Measurements from ENCODE around the gene GPR65.
A peak's percentile ranks its signal among the peaks of the same experiment; 100 is the strongest.
"Not testable (repeated sequence)": the region's sequence is repeated elsewhere in the genome, so short reads cannot be mapped to it uniquely, and the experiment has no call there.

Gene GPR65

GRCh38 chr14:88004506-88005036 is 364 bp upstream of the GPR65 start:
- DNase-seq: no peak

GRCh38 chr14:88005978-88006851 is 1.3 kb downstream of the GPR65 start:
- DNase-seq: peak; percentile 42

DNA sequence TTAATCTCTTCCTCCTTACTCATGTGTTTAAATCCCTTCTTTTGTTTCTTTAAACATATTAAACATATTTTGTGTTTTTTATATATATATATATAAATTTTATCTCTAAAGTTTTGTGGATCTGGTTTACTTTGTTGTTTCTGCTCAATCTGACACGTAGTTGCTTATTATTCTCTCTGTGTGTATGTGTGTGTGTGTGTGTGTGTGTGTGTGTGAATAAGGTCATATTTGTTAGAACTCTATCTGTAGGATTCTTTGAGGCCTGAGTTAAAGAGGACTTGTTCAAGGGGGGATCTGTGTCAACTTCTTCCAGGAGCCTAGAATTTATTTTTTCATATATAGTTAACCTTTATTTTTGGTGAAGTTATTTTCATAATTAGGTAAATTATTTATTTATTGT is 2.7 kb downstream of the GPR65 start:
- DNase-seq: no peak

GRCh38 chr14:88008039-88008742 is 3.3 kb downstream of the GPR65 start:
- no peak for DNase-seq

DNA sequence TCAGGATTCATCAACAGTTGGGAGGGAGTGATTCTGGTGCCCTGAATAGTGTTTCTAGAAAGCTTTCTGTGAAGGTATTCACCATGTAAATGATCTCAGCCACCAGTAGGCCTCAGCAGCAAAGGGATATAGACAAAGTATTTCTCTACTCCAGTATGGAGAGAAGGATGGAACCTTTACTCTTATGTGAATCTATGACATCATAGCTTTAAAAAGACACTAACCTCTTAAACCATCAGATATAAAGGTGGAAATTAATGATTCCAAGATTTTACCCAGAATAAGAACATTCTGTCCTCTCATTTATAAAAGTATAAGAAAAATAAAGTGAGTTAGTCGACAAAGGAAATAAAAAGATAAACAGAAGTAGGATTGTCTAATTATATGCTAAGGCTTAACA is 4.6 kb downstream of the GPR65 start:
- DNase-seq: no peak

DNA sequence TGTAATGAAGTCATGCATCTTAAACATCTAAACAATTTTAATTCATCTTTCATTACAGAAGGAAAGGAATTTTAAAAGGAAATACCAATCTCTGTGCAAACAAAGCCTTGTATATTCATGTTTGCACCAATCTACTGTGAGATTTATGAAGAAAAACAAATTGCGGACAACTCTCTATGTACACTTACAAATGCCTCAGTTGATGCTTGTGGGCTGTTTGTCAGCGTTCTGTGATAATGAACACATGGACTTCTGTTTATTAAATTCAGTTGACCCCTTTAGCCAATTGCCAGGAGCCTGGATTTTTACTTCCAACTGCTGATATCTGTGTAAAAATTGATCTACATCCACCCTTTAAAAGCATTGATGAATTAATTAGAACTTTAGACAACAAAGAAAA is 5.4 kb downstream of the GPR65 start:
- no peak for DNase-seq

DNA sequence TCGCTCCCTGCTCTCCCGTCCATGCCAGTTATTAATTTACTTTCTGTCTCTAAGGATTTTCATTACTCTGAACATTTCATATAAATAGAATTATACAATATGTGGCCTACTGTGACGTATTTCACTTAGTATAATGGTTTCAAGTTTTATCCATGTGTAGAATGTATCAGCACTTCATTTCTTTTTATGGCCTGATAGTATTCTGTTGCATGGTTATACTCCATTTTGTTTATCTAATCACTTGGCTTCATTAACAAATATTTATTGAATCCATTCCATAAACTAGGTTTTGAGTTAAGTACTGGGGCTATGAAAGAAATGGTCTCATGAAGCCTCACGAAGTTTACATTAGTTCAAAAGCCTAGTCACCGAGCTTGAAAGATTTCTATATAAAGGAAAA is 7.6 kb downstream of the GPR65 start:
- no peak for DNase-seq

- no peak for DNase-seq
These were observed 8.9 kb downstream of the GPR65 start for GRCh38 chr14:88013750-88014349.

- DNase-seq: no peak
These were observed 11.8 kb downstream of the GPR65 start for GRCh38 chr14:88016768-88017167.

GRCh38 chr14:88017535-88017934 is 12.6 kb downstream of the GPR65 start:
- DNase-seq: no peak

DNA sequence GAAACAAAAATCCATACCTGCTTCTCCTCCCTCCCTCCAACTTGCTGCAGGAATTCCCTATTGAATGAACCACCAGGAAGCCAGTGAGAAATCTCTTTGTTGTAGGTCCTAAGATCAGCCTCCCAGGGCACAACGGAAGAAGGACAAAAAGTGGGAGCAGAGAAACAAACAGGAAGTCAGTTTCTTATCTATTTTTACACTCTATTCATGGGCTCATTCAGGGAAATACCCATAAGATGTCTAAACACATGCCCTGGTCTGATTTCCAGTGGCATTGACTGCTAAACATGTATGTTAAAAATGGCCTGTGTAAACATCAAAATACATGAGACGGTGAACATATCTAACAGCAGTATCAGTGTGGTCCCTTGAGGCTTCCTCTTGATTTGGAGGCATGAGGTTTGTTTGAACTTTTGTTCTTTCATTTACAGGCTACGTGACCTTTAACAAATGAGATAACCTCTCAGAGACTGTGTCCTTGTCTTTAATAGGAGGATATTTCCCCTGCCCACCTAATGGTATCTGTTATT is 18.8 kb downstream of the GPR65 start:
- DNase-seq: no peak

DNA sequence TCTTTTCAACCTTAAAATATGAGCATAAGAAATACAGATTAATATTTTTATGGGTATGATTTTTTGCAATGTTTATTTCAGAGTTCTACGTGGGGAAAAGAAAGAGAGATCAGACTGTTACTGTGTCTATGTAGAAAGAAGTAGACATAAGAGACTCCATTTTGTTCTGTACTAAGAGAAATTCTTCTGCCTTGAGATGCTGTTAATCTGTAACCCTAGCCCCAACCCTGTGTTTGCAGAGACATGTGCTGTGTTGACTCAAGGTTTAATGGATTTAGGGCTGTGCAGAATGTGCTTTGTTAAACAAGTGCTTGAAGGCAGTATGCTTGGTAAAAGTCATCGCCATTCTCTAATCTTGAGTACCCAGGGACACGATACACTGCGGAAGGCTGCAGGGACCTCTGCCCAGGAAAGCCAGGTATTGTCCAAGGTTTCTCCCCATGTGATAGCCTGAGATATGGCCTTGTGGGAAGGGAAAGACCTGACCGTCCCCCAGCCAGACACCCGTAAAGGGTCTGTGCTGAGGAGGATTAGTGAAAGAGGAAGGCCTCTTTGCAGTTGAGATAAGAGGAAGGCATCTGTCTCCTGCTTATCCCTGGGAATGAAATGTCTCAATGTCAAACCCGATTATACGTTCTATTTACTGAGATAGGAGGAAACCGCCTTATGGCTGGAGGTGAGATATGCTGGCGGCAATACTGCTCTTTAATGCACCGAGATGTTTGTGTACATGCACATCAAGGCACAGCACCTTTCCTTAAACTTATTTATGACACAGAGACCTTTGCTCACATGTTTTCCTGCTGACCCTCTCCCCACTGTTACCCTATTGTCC is 19.5 kb downstream of the GPR65 start:
- not testable (repeated sequence) for DNase-seq

- DNase-seq: no peak
These were observed 20.4 kb downstream of the GPR65 start for GRCh38 chr14:88025313-88025712.

GRCh38 chr14:88026890-88027289 is 22.0 kb downstream of the GPR65 start:
- no peak for DNase-seq

DNA sequence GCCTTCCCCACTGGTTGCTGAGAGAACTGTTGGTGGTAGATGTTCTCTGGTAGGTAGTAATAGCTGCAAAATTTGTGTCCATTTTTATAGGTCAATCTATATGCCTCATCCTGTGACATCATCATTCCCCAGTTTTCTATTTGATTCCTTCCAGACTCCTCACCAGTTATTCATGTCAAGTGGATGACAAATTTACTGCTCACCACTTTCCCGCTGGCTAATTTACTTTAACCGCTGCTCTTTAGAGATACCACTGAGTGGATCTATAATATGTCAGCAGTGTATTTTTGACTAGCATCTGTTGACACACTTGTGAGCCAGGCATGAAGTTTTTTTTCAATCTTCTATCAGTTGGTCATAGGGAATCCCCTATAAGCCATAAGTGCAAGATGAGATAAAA is 24.6 kb downstream of the GPR65 start:
- no peak for DNase-seq

DNA sequence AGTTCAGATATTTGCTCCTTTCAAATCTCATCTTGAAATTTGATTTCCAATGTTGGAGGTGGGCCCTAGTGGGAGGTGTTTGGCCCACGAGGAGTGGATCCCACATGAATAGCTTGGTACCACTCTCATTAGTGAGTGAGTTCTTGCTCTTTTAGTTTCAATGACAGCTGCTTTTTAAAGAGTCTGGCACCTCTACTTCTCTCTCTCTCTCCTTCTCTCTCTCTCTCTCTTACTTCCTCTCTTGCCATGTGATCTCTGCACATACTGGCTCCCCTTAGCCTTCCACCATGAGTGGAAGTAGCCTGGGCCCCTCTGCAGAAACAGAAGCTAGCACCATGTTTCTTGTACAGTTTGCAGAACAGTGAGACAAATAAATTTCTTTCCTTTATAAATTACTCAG is 25.1 kb downstream of the GPR65 start:
- no peak for DNase-seq

GRCh38 chr14:88030892-88031291 is 26.0 kb downstream of the GPR65 start:
- no peak for DNase-seq

DNA sequence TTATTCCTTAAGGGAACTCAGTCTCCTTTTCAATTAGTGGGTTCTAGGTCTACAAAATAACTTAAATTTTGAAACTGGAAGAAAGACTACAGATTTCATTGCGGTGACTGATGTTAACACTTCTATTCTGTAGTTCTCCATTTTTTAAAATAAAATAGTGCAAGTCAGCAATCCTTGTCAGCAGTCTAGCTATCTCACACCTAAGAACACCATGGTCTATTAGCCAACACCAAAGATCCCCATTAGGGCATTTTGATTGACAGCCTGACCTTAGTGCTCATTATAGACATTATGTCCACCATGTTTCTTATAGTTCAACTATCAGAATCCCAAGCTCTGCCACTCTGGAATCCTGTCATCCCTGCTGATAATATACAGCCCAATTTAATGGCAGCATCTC is 27.4 kb downstream of the GPR65 start:
- DNase-seq: no peak

- DNase-seq: no peak
These were observed 29.1 kb downstream of the GPR65 start for GRCh38 chr14:88034076-88034475.

GRCh38 chr14:88036422-88036821 is 31.5 kb downstream of the GPR65 start:
- no peak for DNase-seq

DNA sequence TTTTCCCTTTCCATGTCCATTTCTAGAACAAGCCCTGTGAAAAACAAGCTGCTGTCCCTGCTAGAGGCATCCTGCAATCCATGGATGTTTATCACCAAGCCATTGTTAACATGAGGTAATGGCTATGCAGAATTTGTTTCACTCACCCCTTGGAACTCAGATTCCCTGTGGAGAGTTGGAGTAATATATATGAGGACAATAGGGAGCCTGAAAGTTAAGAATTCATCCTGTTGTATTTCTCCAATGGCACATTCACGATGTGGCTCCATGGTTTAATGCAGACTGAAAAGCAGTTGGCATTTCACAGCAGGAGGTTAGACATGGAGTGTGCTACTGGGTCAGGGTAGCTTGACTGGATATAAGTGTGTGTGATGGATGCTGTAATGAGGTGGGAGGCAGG is 32.4 kb downstream of the GPR65 start:
- no peak for DNase-seq

- no peak for DNase-seq
These were observed 34.3 kb downstream of the GPR65 start for GRCh38 chr14:88039197-88039596.
